Stimulated activated CD8-positive, alpha-beta memory T cell treated with anti-CD3 and anti-CD28 coated beads, Interleukin-4, amount 100 ng/mL, for 4 hours (primary cell): ENCODE results near the gene ZDHHC1.
"Not testable (repeated sequence)": the region's sequence is repeated elsewhere in the genome, so short reads cannot be mapped to it uniquely, and the experiment has no call there.

Experiments
- DNase-seq, 2 donors: peaks; one replicate each; pipeline ENCODE4 v3.0.0-alpha.2; 2020; ENCODE audit warnings: low read depth in 2 of 2, low spot score in 1 of 2

ZDHHC1 gene

DNA sequence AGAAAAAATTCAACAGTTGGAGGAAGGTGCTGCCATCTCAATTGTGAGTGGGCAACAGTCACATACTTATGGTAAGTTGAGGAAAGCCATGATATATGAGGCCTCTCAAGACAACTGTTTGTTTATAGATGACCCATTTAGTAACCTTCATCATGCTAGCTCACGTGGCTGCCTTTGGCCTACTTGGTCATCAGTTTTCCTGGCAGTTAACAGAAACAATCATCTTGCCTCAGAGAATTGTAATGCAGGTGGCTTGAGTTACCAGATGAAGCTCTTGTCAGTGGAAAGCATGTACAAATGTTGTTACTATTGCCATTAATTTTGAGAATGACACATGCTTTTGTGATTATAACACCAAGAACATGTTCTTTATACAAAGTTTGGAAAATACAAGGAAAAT, 37.6 kb downstream of the ZDHHC1 start:
- no peak for DNase-seq

DNA sequence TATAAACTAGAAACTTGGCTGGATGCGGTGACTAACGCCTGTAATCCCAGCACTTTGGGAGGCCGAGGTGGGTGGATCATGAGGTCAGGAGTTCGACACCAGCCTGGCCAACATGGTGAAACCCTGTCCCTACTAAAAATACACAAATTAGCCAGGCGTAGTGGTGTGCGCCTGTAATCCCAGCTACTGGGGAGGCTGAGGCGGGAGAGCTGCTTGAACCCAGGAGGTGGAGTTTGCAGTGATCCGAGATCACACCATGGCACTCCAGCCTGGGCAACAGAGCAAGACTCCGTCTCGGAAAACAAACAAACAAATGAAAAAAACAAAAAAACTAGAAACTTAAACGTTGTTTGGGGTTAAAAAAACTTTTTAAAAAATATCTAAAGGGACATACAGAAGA, 40.3 kb downstream of the ZDHHC1 start:
- DNase-seq, result not testable (repeated sequence)

DNA sequence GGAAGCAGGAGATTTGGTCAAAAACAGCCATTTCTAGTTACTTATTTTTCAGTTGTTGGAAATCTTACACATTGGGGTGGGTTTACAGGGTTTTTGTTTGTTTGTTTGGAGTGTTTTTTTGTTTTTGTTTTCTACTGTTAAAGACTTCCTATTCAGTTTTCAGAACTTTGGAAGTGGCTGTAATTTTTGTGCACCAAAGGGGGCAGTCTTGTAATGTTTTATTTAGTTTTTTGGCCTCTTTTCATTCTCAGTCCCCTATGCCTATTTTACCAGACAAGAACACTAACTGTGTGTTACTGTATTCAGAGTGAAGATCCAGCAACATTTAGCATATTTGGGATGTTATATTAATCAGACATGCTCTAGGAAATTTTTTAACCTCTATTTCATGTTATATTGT, 43.6 kb downstream of the ZDHHC1 start:
- DNase-seq, result no peak

DNA sequence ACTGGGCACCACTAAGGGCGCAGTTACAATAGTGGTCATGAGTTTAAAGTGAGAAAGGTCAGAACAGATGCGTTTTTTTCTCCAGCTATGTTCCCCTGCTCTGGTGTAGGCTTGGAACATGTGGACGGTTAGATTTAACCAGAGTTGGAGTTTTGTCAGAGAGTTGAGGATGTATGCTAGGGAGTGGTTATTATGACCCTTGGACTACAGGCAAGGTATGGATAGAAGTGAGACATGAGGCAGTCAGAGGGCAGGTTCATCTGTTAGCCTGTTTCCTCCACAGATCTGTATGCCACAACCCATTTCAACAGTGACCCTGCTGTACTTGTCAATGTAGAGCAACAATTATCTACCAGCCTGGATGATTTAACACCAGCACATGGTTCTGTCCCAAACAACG, 45.6 kb downstream of the ZDHHC1 start:
- DNase-seq, result no peak

DNA sequence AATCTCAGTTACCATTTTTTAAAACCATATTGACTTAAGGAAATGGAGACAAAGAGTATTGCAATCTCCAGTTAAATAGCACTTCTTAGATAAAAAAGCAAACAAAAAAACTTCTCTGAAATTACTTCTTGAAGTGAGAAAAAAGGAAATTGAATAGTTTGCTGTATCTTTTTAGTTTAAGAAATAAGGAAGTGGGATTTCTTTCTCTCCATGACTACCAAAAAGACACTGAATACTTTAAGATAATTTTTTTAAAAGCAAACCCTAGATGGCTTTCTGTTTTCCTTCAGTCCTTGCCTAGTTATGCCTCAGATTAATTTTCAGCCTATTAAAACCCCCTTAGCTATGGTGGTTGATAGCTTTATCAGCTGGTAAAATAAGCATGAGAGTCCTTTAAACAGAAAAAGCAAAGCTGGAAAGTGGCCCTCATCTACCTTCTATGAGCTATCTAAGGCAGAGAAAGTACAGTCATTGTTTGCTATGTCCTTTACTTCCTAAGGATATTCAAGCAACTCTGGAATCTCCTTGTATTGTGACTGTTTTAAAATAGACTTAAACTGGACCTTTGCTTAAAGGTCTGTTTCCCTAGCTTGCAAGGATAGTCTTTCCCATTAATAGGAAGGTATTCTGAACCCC, 51.6 kb downstream of the ZDHHC1 start:
- DNase-seq, result no peak

DNA sequence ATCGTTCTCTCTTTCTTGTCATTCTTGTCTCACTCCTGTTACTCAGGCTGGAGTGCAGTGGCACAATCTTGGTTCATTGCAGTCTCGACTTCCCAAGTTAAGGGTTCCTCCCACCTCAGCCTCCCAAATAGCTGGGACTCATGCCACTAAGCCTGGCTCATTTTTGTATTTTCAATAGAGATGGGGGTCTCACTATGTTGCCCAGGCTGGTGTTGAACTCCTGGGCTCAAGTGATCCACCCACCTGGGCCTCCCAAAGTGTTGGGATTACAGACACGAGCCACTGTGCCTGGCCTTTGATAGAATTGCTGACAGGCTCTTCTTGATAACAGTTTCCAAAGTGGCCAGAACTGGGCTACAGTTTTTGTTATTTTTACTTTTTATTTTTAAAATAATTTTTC, 55.2 kb downstream of the ZDHHC1 start:
- DNase-seq, result no peak

DNA sequence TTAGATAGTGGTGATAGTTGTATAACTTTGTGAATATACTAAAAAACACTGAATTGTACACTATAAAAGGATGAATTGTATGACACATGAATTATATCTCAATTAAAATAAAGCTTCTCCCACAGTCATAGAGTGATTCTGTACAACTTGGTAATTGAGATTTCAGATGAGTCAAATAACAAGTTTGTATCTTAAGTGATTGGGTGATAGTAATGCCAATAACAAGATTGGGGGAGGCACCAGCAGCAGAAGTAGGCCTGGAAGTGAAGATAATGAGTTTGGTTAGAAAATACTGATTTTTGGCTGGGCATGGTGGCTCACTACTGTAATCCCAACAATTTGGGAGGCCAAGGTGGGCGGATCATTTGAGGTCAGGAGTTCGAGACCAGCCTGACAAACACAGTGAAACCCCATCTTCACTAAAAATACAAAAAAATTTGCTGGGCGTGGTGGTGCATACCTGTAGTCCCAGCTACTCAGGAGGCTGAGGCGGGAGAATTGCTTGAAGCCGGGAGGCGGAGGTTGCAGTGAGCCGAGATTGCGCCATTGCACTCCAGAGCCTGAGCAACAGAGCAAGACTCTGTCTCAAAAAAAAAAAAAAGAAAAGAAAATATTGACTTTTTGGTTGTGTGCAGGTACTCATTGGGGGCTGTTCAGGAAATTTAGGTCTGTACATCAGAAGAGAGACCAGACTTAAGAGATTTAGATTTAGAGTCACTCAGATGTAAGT, 56.6 kb downstream of the ZDHHC1 start:
- DNase-seq, result not testable (repeated sequence)

DNA sequence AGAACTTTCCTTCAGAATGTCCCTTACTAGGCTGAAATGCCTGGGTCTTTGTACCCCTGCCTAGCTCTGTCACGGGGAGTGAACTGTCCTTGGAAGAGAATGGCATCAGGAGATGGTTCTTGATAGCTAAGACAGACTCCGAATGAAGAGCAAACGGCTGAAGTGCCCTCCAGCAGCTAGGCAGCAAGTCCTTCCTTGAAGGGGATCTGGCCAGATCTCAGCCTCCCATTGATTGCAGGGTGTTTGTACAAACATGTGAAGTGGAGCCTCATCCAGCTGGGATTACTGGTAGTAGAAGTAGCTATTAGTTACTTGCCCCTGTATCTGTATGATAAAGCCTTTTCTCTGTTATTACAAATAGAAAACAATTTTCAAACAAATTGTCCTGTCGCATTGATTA, 58.7 kb downstream of the ZDHHC1 start:
- no peak for DNase-seq

DNA sequence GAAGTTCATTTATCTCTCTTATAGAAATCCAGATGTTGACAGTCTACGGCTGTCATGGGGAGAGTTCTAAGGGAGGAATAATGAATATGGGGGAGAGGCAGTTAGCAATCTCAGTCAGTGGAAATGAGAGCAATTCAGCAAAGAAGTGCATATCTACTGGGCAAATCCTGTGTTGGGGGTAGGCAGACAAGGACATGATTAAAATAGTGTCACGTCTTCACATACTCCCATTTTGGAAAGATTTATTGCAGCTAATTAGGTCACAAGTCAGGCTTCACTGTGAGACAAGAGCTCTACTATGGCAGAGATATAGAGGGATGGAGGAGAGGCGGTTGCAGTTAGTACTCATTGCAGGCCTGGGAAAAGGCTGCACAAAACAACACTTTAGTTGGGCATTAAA, 59.9 kb downstream of the ZDHHC1 start:
- no peak for DNase-seq

DNA sequence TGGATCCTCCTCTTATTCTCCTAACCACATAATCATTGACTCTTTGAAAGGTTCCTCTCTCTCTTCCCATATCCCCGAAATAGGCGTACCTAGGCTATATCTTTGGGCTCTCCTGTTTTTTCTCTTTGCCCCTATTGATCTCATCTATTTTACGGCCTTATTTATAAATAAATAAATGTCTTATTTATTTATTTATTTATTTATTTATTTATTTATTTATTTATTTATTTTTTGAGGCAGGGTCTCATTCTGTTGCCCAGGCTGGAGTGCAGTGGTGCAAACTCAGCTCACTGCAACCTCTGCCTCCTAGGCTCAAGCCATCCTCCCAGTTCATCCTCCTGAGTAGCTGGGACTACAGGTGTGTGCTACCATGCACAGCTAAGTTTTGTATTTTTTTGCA, 63.8 kb downstream of the ZDHHC1 start:
- DNase-seq, result not testable (repeated sequence)

DNA sequence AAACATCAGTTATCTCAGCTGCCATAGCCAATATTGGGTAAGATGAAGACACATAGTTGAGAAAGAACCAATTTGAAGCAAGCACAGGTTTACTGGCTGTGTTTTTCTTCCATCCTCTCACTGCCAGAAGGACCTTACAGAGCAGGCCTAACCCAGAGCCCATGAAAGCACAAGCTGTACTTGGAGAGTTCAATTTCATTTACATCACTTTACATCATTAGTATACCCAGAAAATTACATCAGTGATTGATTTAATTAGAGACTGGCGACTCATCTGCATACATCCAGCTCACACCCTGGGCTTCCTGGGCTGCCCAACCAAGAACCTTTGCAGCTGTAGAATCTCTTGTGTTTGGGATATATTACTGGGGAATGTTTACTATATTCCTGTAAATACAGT, 66.0 kb downstream of the ZDHHC1 start:
- DNase-seq, result no peak

DNA sequence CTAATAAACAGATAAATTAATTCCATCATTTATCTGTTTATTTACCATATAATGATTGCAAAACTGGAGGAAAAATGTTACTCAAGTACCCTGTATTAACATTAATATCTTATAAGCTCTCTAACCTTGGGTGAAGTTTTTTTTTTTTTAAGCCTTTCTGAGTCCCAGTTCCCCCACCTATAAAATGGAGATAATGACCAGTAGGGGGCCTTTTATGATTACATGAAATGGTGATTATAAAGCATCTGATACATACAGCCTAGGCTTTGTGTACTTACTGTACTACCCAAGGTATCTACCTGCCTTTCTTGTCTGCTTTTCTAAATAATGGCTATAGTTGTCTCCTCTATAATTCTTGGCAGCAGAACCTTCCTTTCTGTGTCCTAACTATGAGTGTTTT, 67.1 kb downstream of the ZDHHC1 start:
- no peak for DNase-seq

DNA sequence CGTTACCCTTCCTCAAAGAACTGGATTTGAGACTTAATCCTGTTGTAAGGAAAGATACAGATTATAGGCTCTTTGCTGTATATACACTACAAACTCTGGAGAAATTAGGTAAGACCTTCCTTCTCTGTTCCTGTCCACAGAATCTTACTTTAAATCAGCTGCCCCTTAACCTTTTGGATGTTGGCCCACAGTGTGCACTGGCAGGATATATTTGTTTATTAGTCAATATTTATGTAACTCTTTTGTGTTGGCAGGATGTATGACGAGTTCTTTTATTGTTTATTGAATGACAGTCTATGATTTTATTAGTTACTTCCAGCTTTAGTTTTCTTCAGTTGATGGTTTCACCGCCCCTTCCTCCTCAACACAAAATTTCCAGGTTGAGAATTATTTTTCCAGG, 69.9 kb downstream of the ZDHHC1 start:
- no peak for DNase-seq

DNA sequence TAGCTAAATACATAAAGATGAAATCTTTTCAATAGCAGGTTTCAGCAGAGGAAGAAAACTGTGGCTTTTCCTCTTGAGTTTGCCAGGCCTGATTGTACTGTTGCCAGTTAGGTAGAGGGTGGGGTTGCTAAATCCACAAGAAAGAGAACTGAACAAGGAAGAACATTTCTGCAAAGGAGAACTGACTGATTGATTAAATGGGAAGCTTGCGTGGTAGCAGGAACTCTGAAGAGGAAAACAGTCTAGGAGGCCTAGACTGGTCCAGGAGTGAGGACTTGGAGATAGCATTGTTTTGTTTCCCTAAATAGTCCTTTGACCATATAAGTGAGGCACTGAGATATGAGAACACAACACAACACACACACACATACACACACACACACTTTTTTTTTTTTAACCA, 70.9 kb downstream of the ZDHHC1 start:
- DNase-seq, result no peak
